ENCODE results near the gene ELK1. TPM values are rescaled to one million over a fixed set of nuclear protein-coding genes. Genes with fewer than 3 reads are reported as not detected.
"Not testable (repeated sequence)": the region's sequence is repeated elsewhere in the genome, so short reads cannot be mapped to it uniquely, and the experiment has no call there.

The ELK1 gene
- total RNA-seq, 1 experiment from 2014 or later, result 39.0 TPM

GRCh38 chrX:47611926-47612325 lies 38.4 kb downstream of the ELK1 start:
- DNase-seq (ENCODE audit: low read depth), result no peak

GRCh38 chrX:47611489-47611888 lies 38.9 kb downstream of the ELK1 start:
- DNase-seq (ENCODE audit: low read depth), result no peak

- DNase-seq (ENCODE audit: low read depth), result no peak
Measured at GRCh38 chrX:47610511-47610910, 39.9 kb downstream of the ELK1 start.

- DNase-seq (ENCODE audit: low read depth), result no peak
Measured at GRCh38 chrX:47608130-47608810, 42.1 kb downstream of the ELK1 start.

- DNase-seq (ENCODE audit: low read depth), result no peak
Measured at GRCh38 chrX:47607091-47607490, 43.3 kb downstream of the ELK1 start.

- DNase-seq (ENCODE audit: low read depth), result no peak
Measured at GRCh38 chrX:47605024-47605423, 45.3 kb downstream of the ELK1 start.

- DNase-seq (ENCODE audit: low read depth), result not testable (repeated sequence)
Measured at GRCh38 chrX:47603125-47603524, 47.2 kb downstream of the ELK1 start.

GRCh38 chrX:47597222-47597621 lies 53.1 kb downstream of the ELK1 start:
- DNase-seq (ENCODE audit: low read depth), result no peak

- DNase-seq (ENCODE audit: low read depth), result no peak
Measured at GRCh38 chrX:47596256-47596655, 54.1 kb downstream of the ELK1 start.

GRCh38 chrX:47595716-47596251 lies 54.6 kb downstream of the ELK1 start:
- DNase-seq (ENCODE audit: low read depth), result no peak

- DNase-seq (ENCODE audit: low read depth), result no peak
Measured at GRCh38 chrX:47593522-47593921, 56.8 kb downstream of the ELK1 start.

GRCh38 chrX:47590984-47591383 lies 59.4 kb downstream of the ELK1 start:
- DNase-seq (ENCODE audit: low read depth), result no peak

- no peak for DNase-seq (ENCODE audit: low read depth)
Measured at GRCh38 chrX:47587906-47588735, 62.2 kb downstream of the ELK1 start.

GRCh38 chrX:47587091-47587891 lies 63.1 kb downstream of the ELK1 start:
- DNase-seq (ENCODE audit: low read depth), result peak; percentile 33

GRCh38 chrX:47586043-47586787 lies 64.1 kb downstream of the ELK1 start:
- DNase-seq (ENCODE audit: low read depth), result no peak

Other genes with a start within 250 kb of the ELK1 start
- gene ZNF41, start 167.3 kb downstream of the ELK1 start, total RNA-seq (2014; rRNA removed; shearing (Covaris generic)), result 15.1 and 15.3 TPM in 2 replicates
- 37.3 and 41.5 TPM in 2 replicates for gene ARAF, start 89.4 kb downstream of the ELK1 start, total RNA-seq (2014; rRNA removed; shearing (Covaris generic))
- 737 and 969 TPM in 2 replicates for gene TIMP1, start 68.1 kb downstream of the ELK1 start, total RNA-seq (2014; rRNA removed; shearing (Covaris generic))
- 0.12 and 0.20 TPM in 2 replicates for gene SYN1, start 30.7 kb downstream of the ELK1 start, total RNA-seq (2014; rRNA removed; shearing (Covaris generic))
- gene CFP, start 20.6 kb downstream of the ELK1 start, total RNA-seq (2014; rRNA removed; shearing (Covaris generic)), result 0.10 and 0.12 TPM in 2 replicates
- 372 and 401 TPM in 2 replicates for gene UXT, start 8.6 kb upstream of the ELK1 start, total RNA-seq (2014; rRNA removed; shearing (Covaris generic))
- 4.2 and 4.7 TPM in 2 replicates for gene ZNF81, start 186.3 kb upstream of the ELK1 start, total RNA-seq (2014; rRNA removed; shearing (Covaris generic))

Data from RPMI7951 (cell line).